ENCODE data around the gene CCDC200. TPM values are rescaled to one million over a fixed set of nuclear protein-coding genes. Genes with fewer than 3 reads are reported as not detected.

CCDC200 gene
- total and polyA plus RNA-seq, 2 of the 13 experiments (the other 11 are each of a cell fraction or from before 2014, with no cell fraction given) = not detected

GRCh38 chr17:43175213-43176118 is 53.0 kb downstream of the CCDC200 start (continued):
- TF ChIP-seq ZNF275 (CRISPR knock-in tag; IDR thresholded peaks at IDR 0.05; ENCODE audit: borderline replicate concordance) = no peak
- peak in 1 of 2 experiments; percentile 24; a peak in 1 of 4 replicates for TF ChIP-seq HMGXB4 (CRISPR knock-in tag; IDR thresholded peaks at IDR 0.05; ENCODE audit: borderline replicate concordance in 1 of 2, low read depth in 1 of 2)
- TF ChIP-seq MED1 (CRISPR knock-in tag; IDR thresholded peaks at IDR 0.05) = peak; percentile 32; the same call in 1 of the 2 replicates
- TF ChIP-seq SOX5 (CRISPR knock-in tag; IDR thresholded peaks at IDR 0.05; ENCODE audit: borderline replicate concordance) = peak; percentile 38; the same call in 1 of the 2 replicates
- peak; percentile 44; the same call in 1 of the 2 replicates for TF ChIP-seq KDM1A (CRISPR knock-in tag; IDR thresholded peaks at IDR 0.05)
- peak; percentile 22; the same call in 1 of the 2 replicates for TF ChIP-seq MIXL1 (CRISPR knock-in tag; IDR thresholded peaks at IDR 0.05)
- 0 out of 2 replicates have a peak, but pooled peaks have one; percentile 54 for TF ChIP-seq GLI4 (CRISPR knock-in tag; IDR thresholded peaks at IDR 0.05; ENCODE audit: borderline replicate concordance)
- TF ChIP-seq MAFK (conservative IDR thresholded peaks at IDR 0.05 in 1 of 2, IDR thresholded peaks at IDR 0.05 in 1 of 2; ENCODE audit: low read length in 2 of 2) = 0 out of 4 replicates have a peak, but pooled peaks of 1 of the 2 experiments have one; percentile 8
- peak; percentile 52 for TF ChIP-seq RBFOX2 (IDR thresholded peaks at IDR 0.05; ENCODE audit: low read depth, low read length)
- TF ChIP-seq HNRNPLL (IDR thresholded peaks at IDR 0.05; ENCODE audit: low read depth, low read length, poor library complexity, severe bottlenecking) = no peak
- TF ChIP-seq JUND (CRISPR knock-in tag; IDR thresholded peaks at IDR 0.05) = no peak
- peak in 1 of 2 experiments; percentile 2; a peak in 1 of 4 replicates for TF ChIP-seq KLF16 (CRISPR knock-in tag; IDR thresholded peaks at IDR 0.05)
- peak; percentile 8; the same call in 1 of the 2 replicates for TF ChIP-seq DMAP1 (CRISPR knock-in tag; IDR thresholded peaks at IDR 0.05)

All from HepG2 (cell line).